Cerebellar nuclear complex (tissue), 1 donor: Measurements from ENCODE around the gene PPP2R2B.
"Not testable (repeated sequence)": the region's sequence is repeated elsewhere in the genome, so short reads cannot be mapped to it uniquely, and the experiment has no call there.

Experiments used
- DNase-seq, 2 experiments: peaks; one replicate each; lab custom pipeline; 2025; lab: John Stamatoyannopoulos, UW

Gene PPP2R2B

DNA sequence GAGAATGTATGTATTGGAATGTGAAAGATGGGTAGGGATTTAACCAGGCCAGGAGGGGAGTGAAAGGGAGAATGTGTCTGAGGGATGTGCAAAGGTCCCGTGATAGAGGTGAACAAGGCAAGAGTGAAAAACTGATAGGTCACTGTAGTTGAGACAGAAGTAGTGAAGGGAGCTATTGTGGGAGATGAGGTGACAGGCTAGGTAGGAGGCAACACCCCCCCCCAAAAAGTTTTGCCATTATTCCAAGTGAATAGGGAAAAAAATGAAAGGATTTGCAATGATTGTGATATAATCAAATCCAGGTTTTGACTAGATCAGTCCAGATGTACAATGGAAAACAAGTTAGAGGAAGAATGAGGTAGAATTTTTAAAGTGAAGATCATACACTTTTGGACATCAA lies 226.0 kb downstream of the PPP2R2B start:
- DNase-seq: no peak

GRCh38 chr5:146647656-146648199 lies 230.8 kb downstream of the PPP2R2B start:
- no peak for DNase-seq

DNA sequence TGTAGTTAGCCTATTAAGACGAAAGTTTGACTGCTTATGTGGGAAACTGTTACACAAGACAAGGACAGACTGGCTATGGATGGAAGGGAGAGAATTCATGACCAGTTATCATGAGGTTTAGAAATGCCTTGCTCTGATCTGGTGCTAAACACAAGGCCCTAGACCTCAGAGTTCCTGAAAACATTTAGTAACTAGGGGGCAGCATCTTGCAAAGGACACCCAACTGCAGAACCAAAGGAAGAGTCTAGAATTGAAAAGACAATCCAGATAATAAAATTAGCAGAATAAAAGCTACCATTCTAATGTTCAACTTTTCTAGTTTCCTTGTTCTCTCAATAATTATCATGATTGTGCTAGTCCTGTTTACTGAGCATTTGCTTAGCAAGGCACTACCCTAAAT lies 232.1 kb downstream of the PPP2R2B start:
- no peak for DNase-seq

GRCh38 chr5:146645342-146645741 lies 233.2 kb downstream of the PPP2R2B start:
- no peak for DNase-seq

DNA sequence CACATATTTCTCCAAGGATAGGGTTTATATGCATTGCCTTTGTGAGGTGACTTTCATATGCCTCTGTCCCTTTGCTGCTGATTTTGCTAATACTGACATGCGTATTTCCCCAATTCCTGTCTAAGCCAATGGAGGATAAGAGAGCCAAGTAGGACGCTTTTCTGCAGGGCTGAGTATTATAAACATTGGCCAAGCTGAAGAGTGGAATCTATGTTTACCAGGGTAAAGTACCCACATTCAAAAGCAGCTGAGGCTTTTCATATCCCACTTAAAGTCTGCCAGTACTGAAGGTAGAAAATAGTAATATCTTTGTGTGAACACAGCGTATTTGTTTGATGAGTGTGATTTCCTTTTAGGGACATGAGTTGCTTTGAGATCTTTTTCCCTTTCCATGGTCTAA lies 233.7 kb downstream of the PPP2R2B start:
- no peak for DNase-seq

GRCh38 chr5:146643776-146644175 lies 234.8 kb downstream of the PPP2R2B start:
- DNase-seq: no peak

GRCh38 chr5:146642410-146642809 lies 236.1 kb downstream of the PPP2R2B start:
- DNase-seq: no peak

DNA sequence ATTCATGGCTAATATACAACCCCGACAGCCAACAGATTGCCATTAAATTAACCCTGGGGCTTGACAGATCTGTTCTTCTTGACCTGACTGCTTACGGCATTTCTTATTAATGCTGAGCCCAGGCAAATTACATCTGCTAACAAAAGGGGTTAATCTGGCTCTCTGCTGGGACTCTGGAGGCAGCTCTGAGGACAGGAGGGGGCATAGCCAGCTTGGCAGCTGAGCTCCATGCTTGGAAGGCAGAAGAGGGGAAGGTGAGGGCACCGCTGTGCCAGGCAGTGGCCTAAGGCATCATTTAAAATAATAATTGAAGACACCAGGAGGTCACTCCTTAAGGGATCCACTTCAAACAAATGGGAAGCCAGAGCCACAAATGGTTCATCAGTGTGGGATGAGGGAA lies 236.6 kb downstream of the PPP2R2B start:
- no peak for DNase-seq

- no peak for DNase-seq
Observed at GRCh38 chr5:146640285-146640896, 238.2 kb downstream of the PPP2R2B start.

DNA sequence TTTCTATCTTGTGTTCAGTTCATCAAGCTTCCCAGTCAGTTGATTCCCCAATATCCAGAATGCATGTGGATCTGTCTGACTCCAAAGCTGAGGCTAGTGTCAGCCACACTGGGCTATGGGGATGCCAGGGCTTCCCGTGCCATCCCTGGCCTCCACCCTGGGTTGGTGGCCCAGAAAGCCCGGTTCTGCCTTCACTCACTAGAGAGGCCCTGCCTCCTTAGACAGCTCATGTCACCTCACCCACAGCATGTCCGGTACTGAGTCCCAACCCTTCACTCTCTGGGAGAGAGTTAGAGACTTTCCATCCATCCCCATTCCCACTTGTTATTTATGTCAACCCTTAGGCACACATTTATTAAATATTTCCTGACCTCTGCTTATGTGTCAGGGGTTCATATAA lies 243.1 kb downstream of the PPP2R2B start:
- no peak for DNase-seq

DNA sequence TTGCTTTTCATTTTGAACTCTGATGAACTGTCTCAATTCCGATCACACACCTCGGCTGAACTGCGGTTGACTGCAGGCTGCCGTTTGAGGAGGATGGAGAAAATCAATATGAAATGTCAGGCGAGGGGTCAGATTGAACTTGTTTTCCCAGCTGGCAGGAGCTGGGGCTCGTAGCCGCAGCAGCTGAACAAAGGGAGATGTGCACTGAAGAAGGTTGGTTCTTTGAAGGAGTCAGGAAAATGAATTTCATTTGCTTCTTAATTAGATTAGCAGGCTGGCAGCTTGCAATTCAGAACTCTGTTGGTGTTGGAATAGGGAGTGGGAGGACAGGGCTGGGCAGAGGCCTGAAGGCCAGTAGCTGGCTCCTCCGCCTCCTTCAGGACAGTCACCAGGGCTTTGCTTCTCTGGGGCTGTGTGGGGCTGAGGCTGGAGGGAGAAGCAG lies 245.2 kb downstream of the PPP2R2B start:
- DNase-seq: no peak

DNA sequence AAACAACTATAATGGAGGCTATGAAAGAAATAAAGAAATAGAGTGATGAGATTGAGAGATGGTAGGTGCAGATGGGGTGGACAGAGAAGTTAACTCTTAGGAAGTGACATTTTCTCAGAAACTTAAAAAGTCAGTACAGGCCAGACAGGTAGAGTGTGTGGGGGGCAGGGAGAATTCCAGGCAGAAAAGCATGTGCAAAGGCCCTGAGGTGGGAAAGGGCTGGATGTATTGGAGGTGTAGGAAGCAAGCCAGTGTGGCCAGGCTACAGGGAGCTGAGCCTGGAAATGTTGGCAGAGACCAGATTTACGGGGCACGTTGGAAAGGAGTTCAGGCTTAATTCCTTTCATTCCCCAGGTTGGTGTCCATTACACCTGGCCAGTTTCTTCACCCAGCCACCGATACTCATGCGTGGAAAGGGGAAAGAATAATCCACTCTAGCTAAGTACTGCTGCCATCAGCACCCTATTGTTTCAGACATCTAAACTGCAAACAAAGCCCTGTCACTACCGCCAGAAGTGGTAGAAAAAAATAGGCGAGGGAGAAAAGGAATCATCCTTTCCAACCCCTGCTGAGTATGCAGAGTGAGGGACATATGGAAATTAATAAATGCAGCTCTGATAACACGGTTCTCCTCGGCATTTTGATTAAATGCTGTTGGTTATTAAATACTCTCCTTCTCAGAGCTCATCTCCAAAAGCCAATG lies 245.8 kb downstream of the PPP2R2B start:
- DNase-seq: no peak

GRCh38 chr5:146630472-146630871 lies 248.1 kb downstream of the PPP2R2B start:
- no peak for DNase-seq

DNA sequence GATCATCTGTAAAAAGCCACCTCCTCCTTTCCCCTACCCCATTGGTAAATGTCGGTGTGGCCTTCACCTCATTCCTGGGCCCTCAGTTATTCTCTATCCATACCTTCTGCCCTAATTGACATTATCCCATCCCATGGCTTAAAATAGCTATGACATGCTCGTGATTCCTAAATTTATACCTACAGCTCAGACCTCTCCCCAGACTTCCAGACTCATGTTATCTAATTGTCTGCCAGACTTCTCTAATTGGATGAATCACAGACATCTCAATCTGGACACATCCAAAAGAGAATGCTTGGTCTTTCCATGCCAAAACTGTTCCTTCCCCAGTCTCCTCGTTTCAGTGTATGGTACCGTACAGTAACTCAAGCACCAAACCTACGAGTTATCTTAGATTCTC lies 249.6 kb downstream of the PPP2R2B start:
- DNase-seq: no peak

DNA sequence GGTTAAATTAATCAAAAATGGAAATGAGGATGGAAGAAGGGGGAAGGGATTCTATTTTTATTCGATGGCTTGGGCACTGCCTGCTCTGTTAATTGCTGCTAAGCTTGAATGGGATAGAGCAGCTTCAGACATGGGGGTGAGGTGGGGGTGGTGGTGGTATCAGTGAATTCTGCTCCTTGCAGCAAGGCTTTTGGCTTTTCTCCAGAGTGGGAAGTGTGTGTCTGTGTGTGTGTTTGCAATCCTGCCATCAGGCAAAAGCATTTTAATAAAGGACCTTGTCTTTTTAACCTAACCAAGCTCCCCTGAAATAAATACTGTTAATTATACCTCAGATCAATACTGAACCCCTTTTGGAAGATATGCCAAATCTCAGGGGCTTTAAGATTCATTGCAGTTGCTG lies 251.6 kb downstream of the PPP2R2B start:
- DNase-seq: no peak

DNA sequence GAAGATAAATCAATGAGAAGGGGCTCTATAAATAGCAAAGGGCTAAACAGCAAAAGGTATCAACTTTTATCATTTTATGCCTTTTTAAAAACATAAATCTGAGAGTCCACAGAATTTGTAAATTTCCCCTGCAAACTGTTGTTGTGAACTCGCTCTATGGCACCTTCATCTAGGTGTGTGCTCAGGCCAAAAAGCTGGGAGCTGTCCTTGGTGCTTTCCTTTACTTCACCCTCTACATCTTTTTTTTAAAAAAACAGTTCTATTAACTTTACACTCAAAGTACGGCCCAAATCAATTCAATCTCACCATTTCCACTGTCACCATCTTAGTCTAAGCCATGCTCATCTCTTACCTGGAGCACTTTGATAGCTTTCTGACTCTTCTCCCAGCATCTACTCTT lies 254.4 kb downstream of the PPP2R2B start:
- DNase-seq: no peak

DNA sequence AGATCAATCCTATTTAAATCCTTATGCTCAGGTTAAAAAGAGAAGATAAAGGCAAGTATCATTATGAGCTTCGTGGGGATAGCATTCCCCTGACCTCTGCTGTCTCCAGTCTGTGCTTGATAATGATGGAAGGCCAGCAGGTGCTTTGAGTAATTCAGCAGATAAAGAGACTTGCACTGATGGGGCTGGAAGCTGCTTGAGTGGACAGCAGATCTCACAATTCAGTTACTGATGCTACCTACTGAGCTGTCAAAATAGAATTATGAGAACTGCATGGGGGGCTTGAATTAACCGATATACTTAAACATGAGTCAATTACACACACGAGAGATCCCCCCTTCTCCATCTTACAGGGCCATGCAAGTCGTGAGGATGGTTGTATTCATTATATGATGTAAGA lies 254.9 kb downstream of the PPP2R2B start:
- DNase-seq: no peak

GRCh38 chr5:146623009-146623408 lies 255.5 kb downstream of the PPP2R2B start:
- DNase-seq: no peak

- no peak for DNase-seq
Observed at GRCh38 chr5:146622391-146622790, 256.2 kb downstream of the PPP2R2B start.

- DNase-seq: no peak
Observed at GRCh38 chr5:146620669-146621051, 257.9 kb downstream of the PPP2R2B start.

DNA sequence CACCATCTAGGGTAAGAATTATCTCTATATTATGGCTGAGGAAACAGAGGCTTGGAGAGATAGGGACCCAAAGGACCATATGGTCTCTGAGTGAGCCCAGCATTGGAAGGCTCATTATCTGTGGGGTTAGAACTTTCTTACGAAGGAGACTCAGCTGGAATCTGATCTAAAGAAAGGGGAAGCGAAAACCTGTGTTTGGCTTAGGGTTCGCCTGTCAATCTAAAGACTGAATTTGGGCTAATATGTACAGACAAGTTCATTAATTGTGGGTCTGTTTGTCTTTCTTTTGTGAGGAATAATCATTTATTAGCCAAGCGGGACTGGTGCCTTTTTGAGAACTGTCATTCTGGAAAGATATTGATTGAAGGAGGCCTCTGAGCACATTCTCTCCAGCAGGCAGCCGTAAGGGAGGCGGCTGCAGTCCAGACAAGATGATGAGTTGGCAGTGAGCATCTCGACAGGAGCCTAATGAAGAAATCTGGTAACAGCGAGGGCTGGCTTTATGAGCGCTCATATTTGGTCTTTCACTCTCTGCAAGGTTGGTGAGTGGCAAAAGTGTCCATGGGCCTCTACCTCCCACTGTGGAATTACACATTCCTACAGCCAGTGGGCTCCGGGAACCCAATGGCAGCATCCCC lies 258.4 kb downstream of the PPP2R2B start:
- no peak for DNase-seq

DNA sequence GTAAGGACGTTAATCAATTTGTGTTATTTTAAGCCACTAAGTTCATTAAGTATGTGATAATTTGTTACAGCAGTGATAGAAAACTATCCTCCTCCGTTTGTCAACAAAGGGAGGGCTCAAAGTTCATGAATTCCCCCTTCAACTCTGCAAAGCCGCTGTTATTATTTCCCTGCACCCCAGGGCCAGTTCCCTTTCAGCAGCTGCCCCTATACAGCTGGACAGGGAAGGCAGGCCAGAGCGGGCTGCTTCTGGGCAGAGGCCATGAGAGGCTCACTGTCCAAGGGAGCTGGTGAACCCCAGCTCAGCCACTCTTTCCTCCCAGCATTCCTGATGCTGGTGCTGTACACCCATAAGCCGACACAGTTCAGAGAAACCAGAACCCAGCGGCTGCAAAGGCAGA lies 260.1 kb downstream of the PPP2R2B start:
- DNase-seq: no peak

DNA sequence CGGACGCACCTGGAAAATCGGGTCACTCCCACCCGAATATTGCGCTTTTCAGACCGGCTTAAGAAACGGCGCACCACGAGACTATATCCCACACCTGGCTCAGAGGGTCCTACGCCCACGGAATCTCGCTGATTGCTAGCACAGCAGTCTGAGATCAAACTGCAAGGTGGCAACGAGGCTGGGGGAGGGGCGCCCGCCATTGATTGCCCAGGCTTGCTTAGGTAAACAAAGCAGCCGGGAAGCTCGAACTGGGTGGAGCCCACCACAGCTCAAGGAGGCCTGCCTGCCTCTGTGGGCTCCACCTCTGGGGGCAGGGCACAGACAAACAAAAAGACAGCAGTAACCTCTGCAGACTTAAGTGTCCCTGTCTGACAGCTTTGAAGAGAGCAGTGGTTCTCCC lies 268.8 kb downstream of the PPP2R2B start:
- not testable (repeated sequence) for DNase-seq
